GM21515 (cell line): Measurements from ENCODE around the gene FUS.
"Not testable (repeated sequence)": the region's sequence is repeated elsewhere in the genome, so short reads cannot be mapped to it uniquely, and the experiment has no call there.

Experiments used
- ATAC-seq: cut with Tn5 transposase; IDR thresholded peaks from one replicate; pipeline ENCODE4 v1.9.1; 2021; ENCODE audit not compliant: unreplicated experiment

The FUS gene

DNA sequence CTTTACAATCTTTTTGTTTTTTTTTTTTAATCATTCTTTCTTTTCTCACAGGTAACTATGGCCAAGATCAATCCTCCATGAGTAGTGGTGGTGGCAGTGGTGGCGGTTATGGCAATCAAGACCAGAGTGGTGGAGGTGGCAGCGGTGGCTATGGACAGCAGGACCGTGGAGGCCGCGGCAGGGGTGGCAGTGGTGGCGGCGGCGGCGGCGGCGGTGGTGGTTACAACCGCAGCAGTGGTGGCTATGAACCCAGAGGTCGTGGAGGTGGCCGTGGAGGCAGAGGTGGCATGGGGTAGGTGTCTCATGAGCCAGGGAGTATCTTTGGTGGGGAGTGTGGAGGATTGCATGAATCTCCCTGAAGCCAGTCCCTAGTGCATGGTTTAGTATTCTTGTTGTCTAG is 4.9 kb downstream of the FUS start:
- ATAC-seq, result no peak

DNA sequence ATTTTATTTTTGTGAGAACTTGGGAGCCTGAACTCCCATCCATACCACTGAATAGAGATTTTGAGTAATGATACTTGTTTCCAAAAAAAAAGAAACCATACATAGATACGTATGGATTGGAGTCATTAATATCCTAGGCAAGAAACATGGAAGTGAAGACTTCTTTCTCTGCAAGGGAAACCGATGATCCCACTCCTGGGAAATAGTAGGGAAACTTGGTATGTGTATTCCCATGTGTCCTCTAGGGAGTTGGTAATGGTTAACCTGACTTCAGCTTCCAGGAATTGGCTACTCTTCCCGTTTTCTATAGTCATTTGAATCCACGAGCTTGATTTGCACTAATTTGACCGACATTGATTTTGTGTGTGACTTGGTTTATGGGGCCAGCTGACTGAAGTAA is 5.4 kb downstream of the FUS start:
- ATAC-seq, result no peak

GRCh38 chr16:31186176-31186575 is 6.2 kb downstream of the FUS start:
- no peak for ATAC-seq

GRCh38 chr16:31186930-31187807 is 7.2 kb downstream of the FUS start:
- no peak for ATAC-seq

DNA sequence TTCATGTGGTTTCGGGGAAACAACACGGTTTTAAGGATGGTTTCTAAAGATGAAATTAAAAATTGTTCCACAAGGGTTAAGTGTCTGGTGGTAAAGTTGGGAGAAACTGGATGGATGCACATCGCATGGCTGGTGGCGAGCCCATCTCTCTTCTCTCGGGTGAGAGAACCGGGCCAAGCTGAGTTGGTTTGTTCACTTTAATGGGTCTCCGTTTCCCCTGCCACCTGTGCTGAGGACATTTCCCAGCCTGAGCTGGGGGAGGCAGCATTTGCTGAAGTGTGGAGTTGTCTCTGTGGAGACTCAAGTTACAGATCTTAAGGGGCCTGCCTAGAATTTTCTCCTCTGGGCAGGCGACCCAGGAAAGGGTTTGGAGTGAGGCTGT is 7.9 kb downstream of the FUS start:
- no peak for ATAC-seq

- no peak for ATAC-seq
Observed at GRCh38 chr16:31188450-31189411, 8.8 kb downstream of the FUS start.

- ATAC-seq, result no peak
Observed at GRCh38 chr16:31189412-31189778, 9.5 kb downstream of the FUS start.

- ATAC-seq, result no peak
Observed at GRCh38 chr16:31190061-31190460, 10.1 kb downstream of the FUS start.

DNA sequence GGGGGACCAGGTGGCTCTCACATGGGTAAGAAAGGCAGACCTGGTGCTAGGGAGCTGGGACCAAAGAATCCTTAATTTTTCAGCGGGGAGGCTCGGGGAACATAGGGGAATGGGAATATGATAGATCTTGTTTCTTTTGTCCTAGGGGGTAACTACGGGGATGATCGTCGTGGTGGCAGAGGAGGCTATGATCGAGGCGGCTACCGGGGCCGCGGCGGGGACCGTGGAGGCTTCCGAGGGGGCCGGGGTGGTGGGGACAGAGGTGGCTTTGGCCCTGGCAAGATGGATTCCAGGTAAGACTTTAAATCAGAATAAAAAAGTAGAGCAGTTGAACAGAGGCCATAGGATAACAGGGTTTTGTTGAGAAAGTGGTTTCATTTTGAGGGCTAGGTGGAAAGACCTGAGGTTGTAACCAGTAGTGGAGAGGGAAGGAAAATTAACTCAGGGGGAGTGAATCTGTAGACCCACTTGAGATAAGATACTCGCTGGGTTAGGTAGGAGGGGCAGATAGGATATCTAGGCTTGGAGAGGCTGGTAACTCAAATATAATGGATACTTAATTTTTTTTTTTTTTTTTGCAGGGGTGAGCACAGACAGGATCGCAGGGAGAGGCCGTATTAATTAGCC is 11.0 kb downstream of the FUS start:
- no peak for ATAC-seq

- ATAC-seq, result no peak
Observed at GRCh38 chr16:31191697-31192428, 11.9 kb downstream of the FUS start.

DNA sequence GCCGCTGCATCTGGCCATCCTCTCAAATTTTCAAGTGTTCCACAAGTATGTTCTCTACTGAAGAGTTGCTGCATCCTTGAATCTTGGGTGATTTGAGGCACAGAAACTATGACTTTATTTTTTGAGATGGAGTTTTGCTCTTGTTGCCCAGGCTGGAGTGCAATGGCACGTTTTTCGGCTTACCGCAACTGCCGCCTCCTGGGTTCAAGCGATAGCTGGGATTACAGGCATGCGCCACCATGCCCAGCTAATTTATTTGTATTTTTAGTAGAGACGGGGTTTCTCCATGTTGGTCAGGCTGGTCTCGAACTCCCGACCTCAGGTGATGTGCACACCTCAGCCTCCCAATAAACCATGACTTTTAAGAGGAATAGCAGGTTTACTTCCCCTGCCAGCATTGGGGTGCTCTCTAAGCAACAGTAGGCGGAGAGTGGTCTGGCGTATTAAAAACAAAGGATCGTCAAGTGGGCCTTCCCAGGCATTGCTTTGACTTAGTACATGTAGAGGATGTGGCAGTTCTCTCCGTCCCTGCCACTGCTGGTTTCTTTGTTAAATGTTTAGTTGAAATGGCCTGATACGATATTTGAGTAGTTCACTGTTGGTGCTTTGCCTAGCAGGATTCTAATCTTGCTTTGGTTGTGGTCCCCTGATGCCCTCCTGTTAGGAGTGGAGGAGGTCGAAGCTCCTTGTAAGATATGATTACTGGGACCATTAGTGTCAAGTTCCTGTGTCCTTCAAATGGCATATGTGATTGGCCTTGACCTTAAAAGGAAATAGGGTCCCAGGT is 13.1 kb downstream of the FUS start:
- no peak for ATAC-seq

DNA sequence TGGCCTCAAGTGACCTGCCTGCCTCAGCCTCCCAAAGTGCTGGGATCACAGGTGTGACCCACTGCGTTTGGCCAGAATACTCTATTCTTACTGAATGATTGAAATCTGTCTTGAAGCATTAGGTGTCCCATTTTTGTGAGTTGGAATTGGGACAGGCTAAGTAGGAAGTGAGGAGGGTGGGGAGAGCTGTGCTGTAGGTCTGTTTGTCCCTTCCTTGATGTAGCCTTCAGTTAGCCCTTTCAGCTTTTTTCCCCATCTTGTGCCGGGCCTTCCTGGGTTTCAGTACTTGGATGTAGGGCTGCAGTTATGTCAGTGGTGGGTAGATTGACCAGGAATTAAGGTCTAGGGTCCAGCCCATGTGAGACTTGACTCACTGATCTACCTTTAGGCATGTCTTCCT is 13.9 kb downstream of the FUS start:
- no peak for ATAC-seq

DNA sequence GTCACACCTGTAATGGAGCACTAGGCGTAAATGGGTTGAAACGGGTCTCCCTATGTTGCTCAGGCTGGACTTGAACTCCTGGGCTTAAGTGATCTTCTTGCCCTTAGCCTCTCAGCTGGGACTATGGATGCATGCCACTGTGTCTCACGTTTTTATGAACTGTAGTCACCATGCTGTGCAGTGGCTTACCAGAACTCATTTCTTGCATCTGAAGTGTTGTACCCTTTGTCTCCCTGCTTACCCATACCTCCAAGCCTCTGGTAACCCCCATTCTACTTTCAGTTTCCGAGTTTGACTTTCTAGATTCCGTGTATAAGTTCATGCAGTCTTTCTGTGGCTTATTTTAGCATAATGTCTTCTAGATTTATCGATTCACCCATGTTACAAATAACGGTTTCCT is 15.0 kb downstream of the FUS start:
- no peak for ATAC-seq

GRCh38 chr16:31195861-31196260 is 15.9 kb downstream of the FUS start:
- not testable (repeated sequence) for ATAC-seq

- no peak for ATAC-seq
Observed at GRCh38 chr16:31196324-31197088, 16.6 kb downstream of the FUS start.

- ATAC-seq, result no peak
Observed at GRCh38 chr16:31198207-31198882, 18.4 kb downstream of the FUS start.

- no peak for ATAC-seq
Observed at GRCh38 chr16:31199430-31200041, 19.6 kb downstream of the FUS start.

DNA sequence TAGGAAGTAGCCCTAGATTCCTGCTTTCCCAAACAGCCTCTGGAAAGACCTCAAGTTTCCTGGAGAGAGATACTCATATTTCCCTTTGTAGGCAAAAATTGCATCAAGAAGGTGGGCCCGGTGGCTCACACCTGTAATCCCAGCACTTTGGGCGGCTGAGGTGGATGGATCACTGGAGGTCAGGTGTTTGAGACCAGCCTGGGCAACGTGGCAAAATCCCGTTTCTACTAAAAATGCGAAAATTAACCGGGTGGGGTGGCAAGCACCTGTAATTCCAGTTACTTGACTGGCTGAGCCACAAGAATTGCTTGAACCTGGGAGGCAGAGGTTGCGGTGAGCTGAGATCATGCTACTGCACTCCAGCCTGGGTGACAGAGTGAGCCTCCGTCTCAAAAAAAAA is 20.2 kb downstream of the FUS start:
- ATAC-seq, result not testable (repeated sequence)
